ENCODE data around the gene TEX12.

TEX12 gene

DNA sequence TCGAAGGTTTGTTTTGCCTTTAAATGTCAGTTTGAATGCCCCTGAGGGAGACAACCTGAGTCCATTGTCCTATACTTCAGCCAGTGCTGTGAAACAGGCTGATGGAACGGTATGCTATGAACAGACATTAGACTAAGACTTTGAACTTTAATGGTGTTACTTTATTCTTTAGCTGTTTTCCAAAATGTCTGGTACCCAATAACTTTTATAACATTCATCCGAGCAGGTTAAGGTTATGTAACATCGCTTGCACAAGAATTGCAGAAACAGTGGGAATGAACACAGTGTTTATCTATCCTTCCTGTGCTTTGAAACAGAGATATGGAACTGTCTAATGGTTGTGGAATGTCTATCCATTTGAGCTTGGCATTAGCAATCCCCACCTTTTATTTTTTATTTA, 46.6 kb downstream of the TEX12 start:
- DNase-seq, result no peak

GRCh38 chr11:112215621-112216020, 48.4 kb downstream of the TEX12 start:
- DNase-seq, result no peak

GRCh38 chr11:112216561-112217105, 49.5 kb downstream of the TEX12 start:
- no peak for DNase-seq

- peak in 1 of 2 experiments; percentile 39 for DNase-seq
Measured at GRCh38 chr11:112219476-112220232, 52.5 kb downstream of the TEX12 start.

- DNase-seq, result no peak
Measured at GRCh38 chr11:112221274-112221835, 54.2 kb downstream of the TEX12 start.

Measured in cerebellar nuclear complex (tissue), 1 donor.